Activated T-helper 1 cell treated with anti-CD3 and anti-CD28 coated beads, Interleukin-12 subunit alpha, Interleukin-12 subunit beta, Interleukin-2, Interleukin-4 antibody, amounts not matched to agents 30 ng/mL and 10 ng/mL and 1 ng/mL, durations not matched to agents 14 hours and 24 hours and 36 hours (primary cell): ENCODE measurements around the gene AZIN2. TPM values are rescaled to one million over a fixed set of nuclear protein-coding genes. Genes with fewer than 3 reads are reported as not detected.

Experiments
- DNase-seq: peaks from one replicate; pipeline ENCODE4 v3.0.0; 2021; ENCODE audit warnings: low spot score
- H3K27ac Mint-ChIP-seq: one replicate; pipeline ENCODE4 v1.8.0; 2021; ENCODE audit warnings: mild to moderate bottlenecking, mixed read lengths
- H3K27me3 Mint-ChIP-seq: one replicate; pipeline ENCODE4 v1.8.0; 2022; ENCODE audit warnings: mild to moderate bottlenecking, moderate library complexity, mixed read lengths; ENCODE audit not compliant: insufficient read depth
- H3K36me3 Mint-ChIP-seq: one replicate; pipeline ENCODE4 v1.8.0; 2021; ENCODE audit warnings: low read depth, mixed read lengths
- H3K4me1 Mint-ChIP-seq: one replicate; pipeline ENCODE4 v1.8.0; 2021; ENCODE audit warnings: low read depth, mixed read lengths
- H3K4me3 Mint-ChIP-seq: one replicate; pipeline ENCODE4 v1.8.0; 2021; ENCODE audit warnings: mild to moderate bottlenecking, moderate library complexity, mixed read lengths
- H3K9me3 Mint-ChIP-seq: one replicate; pipeline ENCODE4 v1.8.0; 2021; ENCODE audit warnings: mixed read lengths
- intact Hi-C: fragments of 100-400 bp; cut with micrococcal nuclease; formaldehyde crosslinking; loops from one replicate; pipeline ENCODE4 v1.15.1; 2024
- total RNA-seq: library from RNA; stranded (reverse); gene quantifications from 2 replicates; pipeline ENCODE4 v1.2.3, GENCODE V29; 2022

Gene AZIN2
- total RNA-seq, 1 donor from 2014 or later, result 1.4 TPM

DNA sequence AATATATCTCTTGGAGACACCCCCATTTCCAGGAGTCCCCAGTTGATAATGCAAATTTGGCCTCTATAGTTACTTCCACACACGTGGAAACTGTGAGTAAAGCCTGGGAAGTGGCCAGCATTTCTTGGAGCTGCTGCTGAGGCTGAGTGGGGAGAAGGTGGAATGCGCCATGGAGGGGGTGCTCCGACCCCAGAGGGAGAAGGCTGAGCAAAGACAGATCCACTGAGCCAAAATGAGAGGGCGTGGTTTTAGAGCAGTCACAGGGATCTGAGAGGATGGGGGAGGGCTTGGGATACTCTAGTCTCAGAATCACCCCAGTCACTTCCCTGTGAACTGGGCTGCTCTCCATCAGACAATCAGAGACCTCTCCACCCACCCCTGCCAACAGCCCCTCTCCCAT, 62.2 kb downstream of the AZIN2 start:
- H3K27ac Mint-ChIP-seq, result no peak overlapping the region
- H3K27me3 Mint-ChIP-seq, result no peaks in the 10 kb centered on the region
- no peaks in the 10 kb centered on the region for H3K9me3 Mint-ChIP-seq
- DNase-seq, result no peak
- H3K36me3 Mint-ChIP-seq, result peaks cover 5% of the 10 kb centered on the region
- intact Hi-C loops, result no loop called here
- H3K4me3 Mint-ChIP-seq, result no peak overlapping the region
- no peaks in the 10 kb centered on the region for H3K4me1 Mint-ChIP-seq

DNA sequence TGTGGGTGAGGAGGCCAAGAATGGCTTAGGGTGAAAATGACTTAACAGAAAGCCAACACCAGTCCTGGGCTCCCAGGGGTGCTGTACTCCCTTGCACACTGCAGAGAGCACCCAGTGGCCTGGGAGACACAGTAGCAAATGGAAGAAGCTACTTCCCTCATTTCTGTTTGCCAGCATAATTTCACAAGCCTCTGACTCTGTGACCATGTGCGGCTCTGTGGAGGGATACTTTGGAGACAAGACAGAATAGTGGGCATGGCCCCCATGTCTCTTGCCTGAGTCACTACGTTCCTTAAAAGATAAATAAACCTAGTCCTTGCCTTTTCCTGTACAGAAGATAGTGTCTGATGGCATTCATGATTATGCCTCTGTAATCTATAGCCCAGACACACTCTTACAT, 62.7 kb downstream of the AZIN2 start:
- DNase-seq, result no peak
- intact Hi-C loops, result no loop called here
- no peaks in the 10 kb centered on the region for H3K27me3 Mint-ChIP-seq

DNA sequence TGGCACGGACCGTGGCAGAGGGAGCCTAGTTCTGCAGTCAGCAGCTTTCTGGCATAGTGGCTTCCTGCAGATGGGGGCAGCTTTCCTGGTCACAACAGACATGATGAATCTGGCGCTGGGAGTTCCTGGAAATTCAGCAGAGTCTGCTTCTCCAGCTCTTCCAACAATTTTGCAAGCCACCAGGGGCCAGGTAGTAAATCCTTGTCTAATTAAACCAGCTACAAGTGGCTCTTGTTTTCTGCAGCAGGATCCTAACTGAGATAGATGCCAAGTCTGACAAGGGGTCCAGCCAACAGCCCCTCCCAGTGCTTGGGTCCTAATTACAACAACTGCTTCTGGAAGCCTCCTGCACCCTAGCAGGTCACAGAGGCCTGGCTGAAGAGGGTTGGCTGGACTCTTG, 65.0 kb downstream of the AZIN2 start:
- no peak for DNase-seq
- H3K36me3 Mint-ChIP-seq, result peaks cover 5% of the 10 kb centered on the region
- no peaks in the 10 kb centered on the region for H3K27me3 Mint-ChIP-seq
- no peak overlapping the region for H3K4me3 Mint-ChIP-seq
- H3K4me1 Mint-ChIP-seq, result no peaks in the 10 kb centered on the region
- H3K9me3 Mint-ChIP-seq, result no peaks in the 10 kb centered on the region
- intact Hi-C loops, result no loop called here
- no peak overlapping the region for H3K27ac Mint-ChIP-seq

More for the DNA sequence above, 62.7 kb downstream of the AZIN2 start:
- H3K9me3 Mint-ChIP-seq, result no peaks in the 10 kb centered on the region
- no peak overlapping the region for H3K27ac Mint-ChIP-seq
- peaks cover 5% of the 10 kb centered on the region for H3K36me3 Mint-ChIP-seq
- H3K4me1 Mint-ChIP-seq, result no peaks in the 10 kb centered on the region
- H3K4me3 Mint-ChIP-seq, result no peak overlapping the region

DNA sequence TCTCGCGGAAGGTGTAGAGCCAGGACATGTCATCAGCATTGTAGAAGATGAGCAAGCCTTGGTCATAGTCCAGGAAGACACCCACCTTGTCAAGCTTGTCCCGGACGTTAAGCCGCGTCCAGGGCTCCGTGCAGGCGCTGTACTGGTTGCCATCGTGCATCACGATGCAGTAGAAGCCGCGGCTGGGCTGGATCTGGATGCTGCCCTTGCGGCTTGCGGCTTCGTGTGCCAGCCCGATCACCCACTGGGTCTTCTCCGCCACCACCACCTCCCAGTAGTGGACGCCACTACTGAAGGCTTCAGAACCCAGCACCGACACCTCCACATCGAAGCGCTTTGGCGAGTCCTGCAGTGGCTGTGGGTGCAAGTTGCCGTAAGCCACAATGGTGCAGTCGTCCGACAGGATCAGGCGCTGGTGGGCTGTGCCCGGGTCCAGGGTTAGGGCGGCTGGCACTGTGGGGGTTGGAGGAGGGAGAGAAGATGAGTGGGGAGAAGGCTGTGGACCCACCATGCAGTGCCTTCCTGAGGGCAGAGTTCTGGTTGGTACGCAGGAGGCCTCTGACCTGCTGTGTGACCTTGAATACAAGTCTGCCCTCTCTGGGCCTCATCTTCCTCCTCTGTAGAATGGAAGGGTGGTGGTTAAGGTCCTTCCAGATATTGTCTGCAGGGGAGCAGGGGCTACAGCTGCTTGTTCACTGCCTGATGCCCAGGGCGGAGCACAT, 66.5 kb downstream of the AZIN2 start:
- H3K27me3 Mint-ChIP-seq, result no peaks in the 10 kb centered on the region
- H3K36me3 Mint-ChIP-seq, result peaks cover 5% of the 10 kb centered on the region
- H3K9me3 Mint-ChIP-seq, result no peaks in the 10 kb centered on the region
- H3K4me3 Mint-ChIP-seq, result no peak overlapping the region
- intact Hi-C loops, result no loop called here
- DNase-seq, result no peak
- H3K4me1 Mint-ChIP-seq, result no peaks in the 10 kb centered on the region
- no peak overlapping the region for H3K27ac Mint-ChIP-seq

DNA sequence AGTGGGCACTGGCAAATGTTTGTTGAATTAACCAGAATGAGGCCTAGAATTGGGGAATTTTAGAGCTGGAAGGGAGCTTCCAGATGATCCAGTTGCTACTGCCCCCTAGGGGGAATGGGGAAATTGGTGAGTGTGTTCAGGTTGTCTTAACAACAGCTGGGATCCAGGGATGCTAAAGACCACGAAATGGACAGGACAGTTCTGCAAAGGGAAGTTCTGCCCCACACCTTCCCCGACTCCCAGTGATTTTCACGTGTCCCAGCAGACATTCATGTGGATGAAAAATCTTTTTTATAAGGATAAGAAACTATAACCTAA, 67.0 kb downstream of the AZIN2 start:
- Mint-ChIP-seq H3K27me3 (no peaks in the 10 kb centered on the region), H3K9me3 (no peaks in the 10 kb centered on the region), H3K4me3 (no peak overlapping the region), H3K4me1 (no peaks in the 10 kb centered on the region), H3K36me3 (peaks cover 5% of the 10 kb centered on the region), H3K27ac (no peak overlapping the region)
- no peak for DNase-seq
- intact Hi-C loops, result no loop called here

DNA sequence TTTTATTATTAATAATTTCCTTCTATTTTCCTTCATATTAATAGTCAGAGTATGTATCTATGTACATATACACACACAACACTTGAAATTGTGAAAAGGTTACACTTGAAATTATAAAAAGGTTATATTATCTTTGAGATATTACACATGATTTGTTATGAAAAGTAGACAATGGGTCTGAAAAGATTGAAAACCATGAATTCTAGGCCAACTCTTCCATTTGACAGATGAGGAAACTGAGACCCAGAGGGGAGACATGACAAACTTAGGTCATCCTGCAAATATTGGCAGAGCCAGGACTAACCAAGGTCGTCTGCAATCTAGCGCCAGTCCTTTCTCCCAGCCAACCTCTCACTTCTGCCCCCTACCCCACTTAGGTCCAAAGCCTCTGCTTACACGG, 67.7 kb downstream of the AZIN2 start:
- Mint-ChIP-seq H3K9me3 (no peaks in the 10 kb centered on the region), H3K4me1 (no peaks in the 10 kb centered on the region), H3K27me3 (no peaks in the 10 kb centered on the region), H3K36me3 (peaks cover 5% of the 10 kb centered on the region), H3K4me3 (no peak overlapping the region), H3K27ac (no peak overlapping the region)
- DNase-seq, result no peak
- intact Hi-C loops, result no loop called here

DNA sequence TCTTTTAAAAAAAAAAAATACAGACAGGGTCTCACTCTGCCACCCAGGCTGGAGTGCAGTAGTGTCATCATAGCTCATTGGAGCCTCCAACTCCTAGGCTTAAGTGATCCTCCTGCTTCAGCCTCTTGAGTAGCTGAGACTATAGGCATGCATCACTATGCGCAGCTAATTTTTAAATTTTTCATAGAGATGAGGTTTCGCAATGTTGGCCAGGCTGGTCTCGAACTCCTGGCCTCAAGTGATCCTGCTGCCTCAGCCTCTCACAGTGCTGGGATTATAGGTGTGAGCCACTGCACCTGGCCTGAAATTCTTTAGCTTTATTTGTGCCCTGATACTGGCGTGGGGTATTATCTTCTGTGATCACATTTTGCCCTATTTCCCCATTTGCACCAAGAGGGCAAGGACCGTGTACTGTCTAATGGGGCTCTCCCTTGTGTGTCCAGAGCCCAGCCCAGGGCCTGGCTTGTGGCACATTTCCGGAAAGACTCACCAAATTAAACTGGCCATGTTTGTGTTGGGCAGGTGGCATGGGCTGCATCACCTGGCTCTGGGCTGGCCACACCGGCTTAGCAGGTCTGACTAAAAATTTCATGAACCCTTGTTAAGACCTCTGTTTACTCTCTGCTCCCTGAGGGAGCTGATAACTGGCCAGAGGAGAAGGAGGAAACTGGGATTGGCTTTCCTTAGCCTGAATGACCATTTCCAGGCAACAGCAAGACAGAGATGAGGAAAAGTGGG, 68.7 kb downstream of the AZIN2 start:
- H3K4me1 Mint-ChIP-seq, result no peaks in the 10 kb centered on the region
- intact Hi-C loops, result no loop called here
- no peaks in the 10 kb centered on the region for H3K27me3 Mint-ChIP-seq
- no peaks in the 10 kb centered on the region for H3K9me3 Mint-ChIP-seq
- no peak overlapping the region for H3K27ac Mint-ChIP-seq
- H3K36me3 Mint-ChIP-seq, result peaks cover 7% of the 10 kb centered on the region
- H3K4me3 Mint-ChIP-seq, result no peak overlapping the region
- DNase-seq, result no peak

DNA sequence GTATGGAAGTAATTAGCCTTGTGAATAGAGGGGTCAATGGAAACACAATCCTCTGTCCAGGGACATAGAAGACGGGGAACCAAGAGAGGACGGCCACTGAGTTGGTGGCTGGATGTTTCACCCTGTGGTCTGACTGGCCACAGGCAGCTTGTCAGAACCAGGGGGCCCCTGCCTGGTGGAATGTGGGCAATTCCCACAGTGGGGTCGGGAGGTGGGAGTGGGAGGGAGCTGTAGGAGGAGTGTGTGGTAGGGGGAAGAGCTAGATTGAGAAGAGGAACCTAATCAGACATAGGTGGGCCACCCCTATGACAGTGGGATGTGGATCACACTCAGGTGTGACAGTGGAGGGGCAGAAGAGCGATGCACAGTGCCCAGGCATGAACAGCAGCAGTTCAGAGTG, 69.6 kb downstream of the AZIN2 start:
- H3K27ac Mint-ChIP-seq, result peak overlapping the region; percentile 46
- DNase-seq, result no peak
- peaks cover 7% of the 10 kb centered on the region for H3K36me3 Mint-ChIP-seq
- H3K4me1 Mint-ChIP-seq, result no peaks in the 10 kb centered on the region
- no peaks in the 10 kb centered on the region for H3K9me3 Mint-ChIP-seq
- intact Hi-C loops, result no loop called here
- no peaks in the 10 kb centered on the region for H3K27me3 Mint-ChIP-seq
- H3K4me3 Mint-ChIP-seq, result no peak overlapping the region

DNA sequence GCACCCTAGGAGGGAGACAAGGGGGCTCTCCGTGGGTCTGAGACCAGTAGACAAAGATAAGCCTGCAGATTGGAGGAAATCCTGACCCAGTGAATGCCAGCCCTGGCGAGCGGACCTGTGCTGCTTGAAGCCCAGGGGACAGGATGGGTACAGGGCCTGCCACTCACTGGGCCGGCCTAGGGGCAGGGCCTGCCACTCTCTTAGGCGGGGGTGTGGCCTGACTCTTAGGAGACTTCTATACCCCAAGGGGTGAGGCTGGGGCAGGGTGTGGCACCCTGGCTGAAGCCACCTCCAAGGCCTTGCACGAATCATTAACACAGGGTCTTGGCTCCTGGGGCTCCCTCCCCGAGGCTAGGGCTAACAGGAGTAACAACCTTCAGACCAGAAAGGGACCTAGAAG, 70.2 kb downstream of the AZIN2 start:
- H3K36me3 Mint-ChIP-seq, result peaks cover 7% of the 10 kb centered on the region
- intact Hi-C loops, result no loop called here
- H3K27me3 Mint-ChIP-seq, result no peaks in the 10 kb centered on the region

DNA sequence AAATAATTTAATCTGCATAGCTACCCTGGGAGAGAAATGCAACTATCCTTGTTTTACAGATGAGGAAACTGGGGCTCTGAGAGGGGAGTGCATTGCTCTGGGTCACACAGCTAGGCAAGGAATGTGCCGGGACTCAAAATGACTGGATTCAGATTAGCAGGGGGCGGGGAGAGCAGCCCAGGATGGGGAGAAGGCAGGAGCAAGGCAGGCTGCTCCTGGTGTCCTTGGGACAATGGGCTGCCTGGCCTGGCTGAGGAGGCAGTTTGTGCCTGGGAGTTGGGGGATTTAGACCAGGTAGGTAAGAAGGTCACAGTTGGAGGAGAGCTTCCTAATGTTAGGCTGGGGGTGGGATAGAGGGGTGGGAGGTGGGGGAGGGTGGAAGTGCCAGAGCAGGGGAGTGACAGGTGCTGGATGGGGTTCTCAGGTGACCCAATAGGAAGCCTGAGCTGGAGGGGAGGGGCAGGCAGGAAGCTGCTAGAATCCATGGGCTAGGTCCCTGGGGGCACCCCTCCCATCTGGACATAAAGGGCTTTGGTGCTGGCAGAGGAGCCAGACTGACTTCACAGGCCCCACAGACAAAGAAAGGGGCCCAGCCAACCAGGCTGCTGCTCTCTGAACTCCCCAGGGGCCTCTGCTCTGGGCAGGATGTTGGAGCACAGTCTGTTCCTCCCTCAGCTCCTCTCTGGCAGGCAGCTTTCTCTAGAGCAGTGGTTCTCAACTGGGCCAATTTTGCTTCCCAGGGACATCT, 71.9 kb downstream of the AZIN2 start:
- Mint-ChIP-seq H3K36me3 (peaks cover 9% of the 10 kb centered on the region), H3K27me3 (no peaks in the 10 kb centered on the region), H3K4me3 (no peak overlapping the region), H3K4me1 (no peaks in the 10 kb centered on the region), H3K27ac (no peak overlapping the region), H3K9me3 (no peaks in the 10 kb centered on the region)
- intact Hi-C loops, result no loop called here
- DNase-seq, result no peak

More for the DNA sequence above, 70.2 kb downstream of the AZIN2 start:
- Mint-ChIP-seq H3K9me3 (no peaks in the 10 kb centered on the region), H3K27ac (peak overlapping the region; percentile 46), H3K4me3 (no peak overlapping the region), H3K4me1 (no peaks in the 10 kb centered on the region)
- no peak for DNase-seq

DNA sequence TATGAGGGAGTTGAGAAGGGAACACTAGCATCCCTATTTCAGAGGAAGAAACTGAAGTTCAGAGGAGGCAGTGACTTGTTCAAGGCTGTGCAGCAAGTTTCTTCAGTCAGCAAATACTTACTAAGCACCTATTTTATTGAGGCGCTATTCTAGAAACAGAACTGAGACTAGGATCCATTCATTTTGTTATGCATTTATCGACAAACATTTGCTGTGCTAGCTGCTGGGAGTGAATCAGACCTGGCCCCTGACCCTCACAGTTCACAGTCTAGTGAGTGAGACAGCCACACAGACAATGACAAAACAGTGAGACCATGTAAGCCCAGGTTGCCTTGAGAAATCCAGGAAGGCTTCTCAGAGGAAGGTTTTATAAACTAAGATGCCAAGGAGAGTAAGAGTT, 72.7 kb downstream of the AZIN2 start:
- intact Hi-C loops, result no loop called here

DNA sequence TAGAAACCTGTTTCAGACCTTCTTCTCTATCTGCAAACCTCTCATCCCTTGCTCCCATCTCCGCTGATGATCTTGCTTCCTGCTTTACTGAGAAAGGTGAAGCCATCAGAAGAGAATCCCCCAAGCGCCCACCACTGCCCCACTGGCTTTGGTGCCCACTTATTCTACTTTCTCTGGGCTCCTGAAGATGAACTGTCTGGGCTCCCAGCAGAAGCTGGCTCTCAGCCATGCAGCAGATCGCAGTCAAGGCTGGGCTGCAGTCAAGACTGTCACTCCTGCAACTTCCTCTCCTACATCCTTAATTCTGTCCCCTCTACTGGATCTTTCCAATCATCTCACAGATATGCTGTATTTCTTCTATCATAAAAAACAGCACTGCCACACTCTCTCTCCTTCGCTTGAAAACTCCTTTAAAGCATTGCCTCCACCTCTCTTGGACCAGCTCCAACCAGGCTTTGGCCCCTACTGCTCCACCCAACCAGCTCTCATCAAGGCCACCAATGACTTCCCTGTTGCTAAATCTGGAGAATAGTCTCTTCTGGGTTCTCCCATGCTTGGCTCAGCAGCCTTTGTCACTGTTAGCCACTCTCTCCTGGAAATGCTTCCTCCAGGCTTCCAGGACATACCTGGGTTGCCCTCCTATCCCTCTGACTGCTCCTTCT, 75.1 kb downstream of the AZIN2 start:
- intact Hi-C loops, result no loop called here
- H3K27me3 Mint-ChIP-seq, result no peaks in the 10 kb centered on the region
- no peak overlapping the region for H3K4me3 Mint-ChIP-seq
- no peak for DNase-seq
- no peak overlapping the region for H3K27ac Mint-ChIP-seq
- H3K4me1 Mint-ChIP-seq, result no peaks in the 10 kb centered on the region
- no peaks in the 10 kb centered on the region for H3K9me3 Mint-ChIP-seq
- peaks cover 9% of the 10 kb centered on the region for H3K36me3 Mint-ChIP-seq

More for the DNA sequence above, 72.7 kb downstream of the AZIN2 start:
- Mint-ChIP-seq H3K9me3 (no peaks in the 10 kb centered on the region), H3K27ac (no peak overlapping the region), H3K4me1 (no peaks in the 10 kb centered on the region), H3K27me3 (no peaks in the 10 kb centered on the region), H3K36me3 (peaks cover 9% of the 10 kb centered on the region), H3K4me3 (no peak overlapping the region)
- no peak for DNase-seq

DNA sequence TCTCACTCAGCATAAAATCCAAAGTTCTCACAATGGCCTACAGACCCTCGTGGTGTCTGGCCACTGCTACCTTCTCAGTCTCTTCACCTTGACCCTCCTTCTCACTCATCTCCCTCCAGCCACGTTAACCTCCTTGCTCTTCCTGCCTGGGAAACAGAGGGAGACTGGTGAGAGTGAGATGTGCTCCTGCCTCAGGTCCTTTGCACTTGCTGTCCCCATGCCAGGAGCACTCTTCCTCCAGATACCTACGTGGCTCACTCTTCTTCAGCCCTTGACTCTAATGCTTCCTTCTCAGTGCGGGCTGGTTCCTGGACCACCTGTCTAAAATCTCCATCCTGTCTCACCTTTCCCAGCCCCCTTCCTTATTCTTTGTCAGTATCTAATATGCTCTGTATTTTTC, 76.2 kb downstream of the AZIN2 start:
- intact Hi-C loops, result no loop called here
- H3K36me3 Mint-ChIP-seq, result peaks cover 9% of the 10 kb centered on the region
- no peak for DNase-seq
- H3K27me3 Mint-ChIP-seq, result no peaks in the 10 kb centered on the region
- H3K9me3 Mint-ChIP-seq, result no peaks in the 10 kb centered on the region
- H3K4me3 Mint-ChIP-seq, result no peak overlapping the region
- no peak overlapping the region for H3K27ac Mint-ChIP-seq
- H3K4me1 Mint-ChIP-seq, result no peaks in the 10 kb centered on the region
